GM21423 (cell line): ENCODE data around the gene ATXN10.
"Not testable (repeated sequence)": the region's sequence is repeated elsewhere in the genome, so short reads cannot be mapped to it uniquely, and the experiment has no call there.

Experiments
- ATAC-seq: cut with Tn5 transposase; IDR thresholded peaks from one replicate; pipeline ENCODE4 v1.9.1; 2021; ENCODE audit warnings: mild to moderate bottlenecking, moderate library complexity; ENCODE audit not compliant: unreplicated experiment

ATXN10 gene

DNA sequence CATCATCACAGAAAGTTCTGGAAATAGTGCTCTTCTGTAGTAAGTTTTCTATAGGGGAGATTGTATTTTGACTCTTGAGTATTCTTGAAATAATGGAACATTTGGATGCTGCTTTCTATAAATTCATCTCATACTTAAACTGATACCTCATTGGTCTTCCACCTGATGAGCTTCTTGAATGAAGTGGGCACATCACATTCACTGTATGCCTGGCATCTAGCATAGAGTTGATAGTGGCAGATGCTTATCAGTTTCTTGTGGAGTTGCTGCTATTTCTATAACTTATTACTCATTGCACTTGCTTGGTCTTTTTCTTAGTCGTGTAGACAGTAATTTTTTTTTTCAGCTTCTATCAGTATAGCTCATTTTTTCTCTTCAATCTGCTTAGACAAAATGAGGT lies 5.4 kb downstream of the ATXN10 start:
- ATAC-seq: no peak

DNA sequence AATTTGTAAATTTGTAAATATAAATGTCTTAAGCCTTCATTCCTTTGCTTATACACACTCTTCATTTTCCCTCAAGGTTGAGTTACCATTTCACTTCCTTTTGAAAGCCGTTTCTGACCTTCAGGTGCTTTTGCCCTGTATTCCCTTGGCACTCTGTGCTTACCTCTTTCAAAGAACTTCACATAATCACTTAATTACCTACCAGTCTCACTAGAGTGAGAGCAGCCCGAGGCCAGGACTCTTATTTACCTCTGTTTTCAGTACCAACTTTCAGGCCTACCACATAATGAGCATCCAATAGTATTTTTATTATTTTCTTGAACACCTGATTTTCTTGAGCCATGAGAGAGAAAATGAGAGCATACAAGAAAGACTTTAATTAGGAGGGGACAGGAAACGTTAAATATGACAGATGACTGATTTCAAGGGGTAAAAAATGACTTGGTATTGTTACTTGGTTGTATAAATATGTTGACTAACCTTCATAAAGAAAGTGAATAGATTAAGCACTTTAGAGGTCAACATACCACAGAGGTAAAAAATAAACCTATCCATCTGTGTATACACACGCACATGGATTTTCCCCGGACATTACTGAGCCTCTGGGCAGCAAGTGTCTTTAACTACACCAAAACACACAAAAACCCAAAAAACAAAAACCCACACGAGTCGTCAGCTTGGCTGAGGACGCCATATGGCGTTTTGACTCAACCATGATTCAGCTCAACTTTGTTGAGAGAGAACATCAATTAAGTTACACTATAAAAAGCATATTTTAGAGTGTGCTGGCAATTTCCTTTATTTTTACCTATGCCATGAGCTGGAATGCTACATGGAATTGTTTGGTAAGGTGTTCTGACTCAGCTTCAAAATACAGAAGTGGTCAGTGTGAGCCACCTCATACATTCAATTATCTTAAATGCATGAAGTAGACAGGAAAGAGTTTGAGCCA lies 7.6 kb downstream of the ATXN10 start:
- no peak for ATAC-seq

DNA sequence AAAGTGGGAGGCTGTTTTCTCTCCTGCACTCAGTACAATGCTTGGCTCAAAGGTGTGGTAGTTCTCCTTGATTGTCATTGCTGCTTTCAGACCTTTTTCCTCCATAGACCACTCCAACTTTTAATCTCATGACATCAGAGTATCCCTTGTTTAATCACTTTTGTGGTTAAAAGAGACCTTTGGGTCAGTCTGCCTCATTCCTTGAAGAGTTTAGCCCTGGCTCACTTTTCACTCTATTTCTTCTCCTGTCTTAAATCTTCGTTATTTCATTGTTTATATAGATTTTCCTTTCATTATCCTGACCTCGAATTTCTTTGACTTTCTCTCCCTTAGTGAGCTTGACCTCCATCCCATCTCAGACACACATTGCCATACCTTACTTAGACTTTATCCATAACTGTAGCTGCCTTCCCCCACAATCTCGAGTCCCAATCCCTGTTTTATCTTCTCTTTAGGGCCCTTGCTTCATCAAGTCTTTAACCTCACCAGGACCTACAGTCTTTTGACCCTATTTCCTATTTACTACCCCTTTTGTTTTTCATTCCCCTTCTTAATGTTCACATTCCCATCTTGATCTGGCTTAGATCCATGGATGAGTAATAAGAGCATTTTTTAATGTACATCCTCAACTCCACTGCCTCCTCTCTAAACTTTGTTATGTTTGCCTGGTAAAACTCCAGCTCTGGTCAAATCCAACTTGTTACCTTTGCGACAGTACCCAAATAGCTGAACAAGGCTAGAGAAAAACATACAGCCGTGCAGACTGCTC lies 9.5 kb downstream of the ATXN10 start:
- ATAC-seq: no peak

DNA sequence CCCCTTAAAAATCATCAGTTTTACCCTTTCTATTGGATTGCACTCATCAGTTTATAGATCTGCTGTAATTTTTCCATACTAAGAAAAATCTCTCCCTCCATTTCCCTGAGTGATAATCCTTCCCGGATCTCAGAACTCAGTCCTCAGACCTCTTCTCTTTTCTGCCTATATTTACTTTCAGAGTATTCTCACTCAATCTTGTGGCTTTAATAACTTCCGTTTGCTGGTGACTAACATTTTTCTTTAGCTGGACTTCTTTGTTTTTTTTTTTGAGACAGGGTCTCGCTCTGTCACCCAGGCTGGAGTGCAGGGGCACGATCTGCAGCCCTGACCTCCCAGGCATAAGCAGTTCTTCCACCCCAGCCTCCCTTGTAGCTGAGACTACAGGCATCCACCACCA lies 10.4 kb downstream of the ATXN10 start:
- ATAC-seq: no peak

DNA sequence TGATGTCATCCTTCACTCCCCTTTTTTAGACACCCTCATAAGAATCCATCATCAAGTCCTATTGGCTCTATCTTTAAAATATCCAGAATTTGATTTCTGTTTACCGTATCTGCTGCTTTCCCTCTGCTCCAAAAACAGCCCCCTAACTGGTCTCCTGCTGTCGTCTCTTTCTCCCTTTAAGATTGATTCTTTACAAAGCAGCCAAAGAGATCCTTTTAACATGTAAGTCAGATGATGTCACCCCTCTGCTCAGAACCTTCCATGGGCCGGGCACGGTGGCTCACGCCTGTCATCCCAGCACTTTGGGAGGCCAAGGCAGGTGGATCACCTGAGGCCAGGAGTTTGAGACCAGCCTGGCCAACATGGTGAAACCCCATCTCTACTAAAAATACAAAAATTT lies 11.1 kb downstream of the ATXN10 start:
- ATAC-seq: not testable (repeated sequence)

DNA sequence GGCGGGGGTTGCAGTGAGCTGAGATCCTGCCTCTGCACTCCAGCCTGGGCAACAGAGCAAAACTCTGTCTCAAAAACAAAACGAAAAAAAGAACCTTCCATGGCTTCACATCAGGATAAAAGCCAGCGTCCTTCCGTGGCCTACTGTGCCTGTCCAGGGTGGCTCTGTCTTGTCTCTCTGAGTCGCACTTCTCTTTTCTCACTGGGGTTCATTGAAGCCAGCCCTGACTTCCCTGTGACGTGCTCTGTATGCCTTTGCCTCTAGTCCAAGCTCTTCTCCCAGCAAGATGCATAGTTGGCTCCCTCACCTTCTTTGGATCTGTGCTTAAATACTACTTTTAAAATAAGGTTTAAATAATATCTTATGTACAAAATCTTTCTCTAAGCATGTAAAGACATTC lies 11.6 kb downstream of the ATXN10 start:
- ATAC-seq: no peak

DNA sequence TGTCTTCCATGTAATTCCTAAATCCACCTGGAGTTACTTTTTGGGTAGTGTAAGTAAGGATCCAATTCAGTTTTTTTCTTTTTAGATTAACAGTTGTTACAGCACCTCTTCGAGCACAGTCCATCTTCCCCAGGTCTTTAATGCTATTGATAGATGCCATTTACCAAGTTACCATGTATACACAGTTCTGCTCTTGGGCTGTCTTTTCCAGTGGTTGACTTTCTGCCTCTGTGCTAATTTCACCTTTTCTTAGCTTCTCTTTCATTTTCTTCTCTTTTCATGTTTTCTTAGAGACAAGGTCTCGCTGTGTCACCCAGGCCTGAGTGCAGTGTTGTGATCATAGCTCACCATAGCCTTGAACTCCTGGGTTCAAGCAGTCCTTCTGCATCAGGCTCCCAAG lies 12.0 kb downstream of the ATXN10 start:
- ATAC-seq: no peak

DNA sequence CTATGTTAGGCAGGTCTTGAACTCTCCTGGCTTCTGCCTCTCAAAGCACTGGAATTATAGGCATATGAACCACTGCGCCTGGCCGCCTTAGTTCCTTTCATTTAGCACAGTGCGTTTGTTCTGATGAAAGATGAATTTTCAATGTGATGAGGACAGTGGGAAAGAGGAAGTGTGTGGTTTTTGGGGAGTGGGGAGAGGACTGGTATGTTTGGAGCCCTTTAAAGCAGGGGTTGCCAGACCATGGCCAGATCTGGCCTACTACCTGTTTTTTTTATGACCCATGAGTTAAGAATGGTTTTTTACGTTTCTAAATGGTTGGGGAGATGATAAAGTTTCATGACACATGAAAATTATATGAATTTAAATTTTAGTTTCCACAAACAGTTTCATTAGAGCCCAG lies 12.5 kb downstream of the ATXN10 start:
- ATAC-seq: no peak

DNA sequence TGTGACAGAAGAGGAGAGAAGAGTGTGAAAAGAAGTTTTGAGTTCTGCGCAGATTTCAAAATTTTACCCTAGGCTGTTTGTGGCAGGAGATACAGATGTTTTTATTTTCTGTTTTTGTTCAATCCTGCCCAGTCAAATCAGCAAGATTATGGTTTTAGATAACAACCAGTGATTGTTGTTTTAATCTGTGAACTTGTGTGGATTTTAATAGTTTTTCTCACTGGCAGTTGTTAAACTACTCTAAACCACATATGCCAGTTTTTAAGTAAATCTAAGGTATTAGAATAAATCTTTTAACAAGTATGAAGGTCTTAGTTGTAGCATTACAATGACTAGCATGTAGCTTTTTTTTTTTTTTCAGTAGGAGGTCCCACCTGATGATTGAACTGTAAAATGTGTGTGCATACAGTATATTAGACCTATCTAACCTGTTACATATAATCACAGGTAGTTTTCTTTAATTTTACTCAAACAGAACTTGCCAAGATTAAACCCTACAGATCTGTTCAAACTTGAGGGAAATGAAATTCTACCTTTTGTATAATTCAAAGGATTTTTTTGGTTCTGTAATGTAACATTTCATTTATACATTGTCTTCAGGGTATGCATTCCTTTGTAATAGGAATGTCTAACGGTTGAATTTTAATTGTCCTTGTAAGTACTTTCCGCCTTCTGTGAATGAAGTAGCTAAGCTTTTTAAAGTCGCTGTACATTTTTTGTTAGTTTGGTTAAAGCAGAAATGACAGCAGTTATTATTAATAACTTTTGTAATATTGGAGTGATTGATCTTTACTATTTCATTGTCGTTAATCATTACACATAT lies 13.3 kb downstream of the ATXN10 start:
- no peak for ATAC-seq

DNA sequence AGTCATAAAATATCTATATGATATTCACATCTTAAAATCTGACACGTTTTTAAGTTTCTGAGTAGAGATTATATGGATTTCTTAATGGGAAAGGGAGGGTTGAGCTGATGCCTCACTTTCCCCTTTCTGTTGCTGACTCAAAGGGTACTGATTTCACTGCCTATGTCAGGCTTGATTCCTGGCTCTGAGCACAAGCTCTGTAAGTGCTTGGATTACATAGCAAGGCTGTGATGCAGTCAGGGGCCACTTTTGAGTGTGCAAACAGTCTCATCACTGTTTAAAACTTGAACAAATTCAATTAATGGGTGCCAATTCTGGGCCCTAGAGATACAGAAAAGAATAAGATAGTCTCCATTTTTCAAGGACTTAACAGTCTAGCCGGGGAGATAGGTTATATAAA lies 14.4 kb downstream of the ATXN10 start:
- ATAC-seq: no peak

DNA sequence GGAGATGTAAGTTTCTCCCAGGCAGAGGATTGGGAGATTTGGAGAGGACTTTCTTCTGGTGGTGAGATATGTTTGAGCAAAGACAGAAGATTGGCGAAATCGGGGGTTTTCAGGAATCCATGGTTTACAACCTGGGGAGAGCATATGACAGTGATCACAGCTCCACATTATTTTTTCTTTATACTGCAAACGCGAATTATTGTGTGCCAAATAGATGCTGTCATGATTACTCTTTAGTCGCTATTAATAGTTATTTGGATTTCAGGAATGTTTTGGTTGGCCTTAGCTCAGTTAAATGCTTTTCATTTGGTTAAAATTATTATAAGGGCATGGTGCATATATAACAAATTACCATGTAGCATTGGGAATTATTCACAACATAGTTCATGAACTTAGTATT lies 15.2 kb downstream of the ATXN10 start:
- no peak for ATAC-seq

DNA sequence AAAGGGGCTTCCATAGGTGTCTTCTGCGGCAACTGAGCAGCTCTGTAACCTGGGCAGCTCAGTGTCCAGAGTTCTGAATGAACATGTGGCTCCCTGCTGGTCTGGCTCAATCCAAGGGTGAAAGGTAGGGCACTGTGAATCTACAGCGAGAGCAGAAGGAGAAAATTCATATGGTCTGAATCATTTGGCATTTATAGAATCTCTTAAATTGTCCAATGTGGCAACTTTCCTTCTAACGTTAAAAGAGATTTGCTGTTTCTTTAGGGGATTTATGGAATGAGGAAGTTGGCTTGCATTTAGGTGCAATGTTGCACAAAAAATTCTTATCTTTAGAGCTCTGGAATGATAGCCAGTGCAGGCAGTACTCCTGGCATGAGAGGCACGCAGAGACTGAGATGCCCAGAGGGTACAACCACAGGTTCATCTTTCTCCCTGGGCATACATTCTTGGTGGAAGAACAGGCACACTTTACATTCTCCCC lies 17.0 kb downstream of the ATXN10 start:
- ATAC-seq: no peak

DNA sequence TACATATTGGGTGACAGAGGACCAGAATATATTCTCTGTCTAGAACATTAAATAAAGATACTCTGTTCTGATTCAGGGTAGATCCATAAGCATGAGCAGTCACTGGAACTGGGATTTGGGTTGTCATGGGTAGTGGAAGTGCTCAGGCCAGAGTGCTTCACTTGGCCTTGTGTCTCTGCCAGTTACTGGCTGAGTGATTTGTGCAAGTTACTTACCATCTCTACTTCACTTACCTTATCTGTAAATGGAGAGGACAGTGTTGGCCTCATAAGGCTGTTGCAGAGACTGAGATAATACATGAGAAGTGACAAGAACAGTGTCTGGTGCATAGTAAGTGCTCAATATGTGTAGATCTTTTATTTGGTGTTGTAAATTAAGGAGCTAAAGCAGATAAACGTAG lies 17.6 kb downstream of the ATXN10 start:
- no peak for ATAC-seq

DNA sequence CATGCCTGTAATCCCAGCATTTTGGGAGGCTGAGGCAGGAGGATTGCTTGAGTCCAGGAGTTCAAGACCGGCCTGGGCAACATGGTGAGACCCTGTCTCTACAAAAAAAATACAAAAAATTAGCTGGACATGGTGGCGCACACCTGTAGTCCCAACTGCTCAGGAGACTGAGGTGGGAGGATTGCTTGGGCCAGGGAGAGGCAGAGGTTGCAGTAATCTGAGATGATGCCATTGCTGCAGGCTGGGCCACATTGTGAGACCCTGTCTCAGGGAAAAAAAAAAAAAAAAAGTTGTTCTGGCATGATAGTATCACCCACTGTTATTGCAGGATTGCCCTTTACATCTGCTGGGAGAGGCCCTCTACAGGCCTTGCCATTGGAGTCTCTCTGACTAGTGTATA lies 18.4 kb downstream of the ATXN10 start:
- ATAC-seq: no peak

DNA sequence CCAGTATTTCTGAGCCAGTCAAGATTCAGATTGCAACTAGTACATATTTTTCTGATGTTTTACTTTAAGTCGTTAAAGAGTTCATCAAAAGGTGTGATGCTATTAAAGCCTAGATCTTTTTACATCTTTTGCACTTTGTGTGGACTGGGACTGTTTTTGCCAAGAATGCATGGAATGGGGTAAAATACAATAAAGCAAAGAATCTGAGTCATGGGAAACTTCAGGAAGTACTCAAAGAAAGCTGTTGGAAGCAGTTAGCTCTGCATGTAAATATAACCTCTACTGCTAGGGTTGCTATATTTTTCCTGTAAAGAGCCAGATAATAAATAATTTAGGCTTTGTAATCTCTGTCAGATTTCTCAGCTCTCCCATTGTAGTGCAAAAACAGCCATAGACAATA lies 20.9 kb downstream of the ATXN10 start:
- ATAC-seq: no peak

DNA sequence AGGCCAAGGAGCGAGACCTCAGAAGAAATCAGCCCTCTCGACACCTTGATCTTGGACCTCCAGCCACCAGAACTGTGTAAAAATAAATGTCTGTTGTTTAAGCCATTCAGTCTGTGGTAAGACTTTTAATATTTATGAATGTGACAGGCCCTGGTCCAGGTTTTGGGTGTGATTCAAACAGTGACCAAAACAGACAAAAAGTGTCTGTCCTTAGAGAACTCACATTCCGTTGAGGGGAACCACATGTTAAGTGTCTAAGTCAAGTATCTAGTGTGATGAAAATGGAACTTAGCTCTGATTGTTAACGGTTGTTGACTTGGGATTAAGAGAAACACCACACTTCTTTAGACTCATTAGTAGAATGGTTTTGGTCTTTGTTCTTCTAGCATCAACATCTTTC lies 22.2 kb downstream of the ATXN10 start:
- ATAC-seq: no peak

DNA sequence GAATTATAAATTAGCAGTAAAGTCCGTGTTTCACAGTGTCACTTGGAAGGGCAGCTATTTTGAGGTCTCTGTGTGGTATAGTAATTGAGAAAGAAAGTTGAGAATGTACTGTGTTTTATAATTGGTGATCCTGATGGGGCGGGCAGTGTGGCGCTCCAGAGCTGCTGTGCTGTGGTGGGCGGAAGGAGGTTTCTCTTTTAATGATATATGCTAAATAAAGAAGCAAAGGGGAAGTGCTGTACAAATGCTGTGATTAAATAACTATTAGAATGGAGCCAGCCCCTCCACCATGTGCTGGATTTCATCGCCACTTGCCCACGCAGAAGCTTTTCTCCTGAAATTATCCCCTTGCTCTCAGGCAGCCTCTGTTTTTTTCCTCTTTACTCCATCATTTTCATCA lies 24.6 kb downstream of the ATXN10 start:
- no peak for ATAC-seq

DNA sequence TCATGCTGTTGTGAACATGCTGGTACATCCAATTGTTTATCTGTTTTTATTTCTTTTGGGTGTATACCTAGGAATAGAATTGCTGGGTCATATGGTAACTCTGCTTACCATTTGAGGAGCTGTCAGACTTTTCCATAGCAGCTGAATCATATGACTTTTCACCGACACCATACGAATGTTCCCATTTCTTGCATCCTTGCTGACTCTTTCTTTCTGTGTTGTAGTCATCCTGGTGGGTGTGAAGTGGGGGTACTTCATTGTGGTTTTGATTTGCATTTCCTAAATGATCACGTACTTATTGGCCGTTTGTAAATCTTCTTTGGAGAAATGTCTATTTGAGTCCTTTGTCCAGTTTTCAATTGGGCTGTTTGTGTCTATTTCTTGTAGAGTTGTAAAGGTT lies 26.5 kb downstream of the ATXN10 start:
- no peak for ATAC-seq

DNA sequence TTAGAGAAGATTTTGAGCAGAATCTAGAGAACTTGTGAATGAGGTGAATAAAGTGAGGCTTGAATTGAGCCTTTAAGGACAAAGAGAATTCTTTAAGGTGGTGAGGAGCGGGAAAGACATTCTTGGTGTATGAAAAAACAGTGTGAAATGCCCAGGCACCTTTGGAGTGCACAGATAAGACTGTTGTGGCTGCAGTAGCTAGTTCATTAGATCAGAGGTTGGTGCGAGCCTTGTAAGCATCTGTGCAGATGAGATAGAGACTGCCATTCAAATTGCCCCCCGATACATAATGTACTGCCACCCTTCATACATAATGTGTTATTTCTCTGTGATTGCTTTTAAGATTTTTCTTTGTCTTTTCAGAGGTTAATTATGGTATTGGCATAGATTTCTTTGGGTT lies 31.3 kb downstream of the ATXN10 start:
- ATAC-seq: no peak

DNA sequence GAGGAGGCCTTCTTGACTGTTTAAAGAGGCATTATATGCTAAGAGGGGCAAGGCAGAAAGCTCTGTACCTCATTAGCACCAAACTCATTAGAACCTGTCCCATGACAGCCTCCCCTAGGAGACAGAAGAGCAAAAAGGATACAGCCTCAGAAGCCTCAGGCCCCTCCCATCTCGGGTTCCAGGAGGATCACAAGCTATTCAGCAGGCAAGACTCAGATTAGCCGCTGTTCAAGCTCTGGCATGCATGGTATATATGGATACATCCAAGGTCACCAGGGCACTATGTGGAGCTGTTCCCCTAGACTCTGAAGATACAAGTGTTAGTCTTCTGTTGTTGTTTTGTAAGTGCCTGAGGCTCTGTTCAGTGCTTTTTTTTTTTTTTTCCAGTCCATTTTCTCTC lies 32.1 kb downstream of the ATXN10 start:
- ATAC-seq: no peak

DNA sequence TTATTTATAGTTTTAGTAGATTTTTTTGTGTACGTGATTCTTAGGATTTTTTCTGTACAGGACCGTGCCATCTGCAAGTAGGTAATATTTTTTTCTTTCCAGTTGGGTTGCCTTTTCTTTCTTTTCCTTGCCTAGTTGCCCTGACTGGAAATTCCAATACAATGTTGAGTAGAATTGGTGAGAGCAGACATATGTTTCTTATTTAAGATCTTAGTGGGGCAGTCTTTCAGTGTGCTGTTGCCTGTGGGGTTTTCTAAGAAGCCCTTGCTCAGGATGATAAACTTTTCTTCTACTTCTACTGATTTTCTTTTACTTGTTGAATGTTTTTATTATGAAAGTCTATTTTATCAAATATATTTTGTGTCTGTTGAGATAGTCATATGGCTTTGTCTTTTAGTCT lies 33.0 kb downstream of the ATXN10 start:
- ATAC-seq: no peak
